GM12875 (cell line): ENCODE measurements around the gene LRP1B.
"Not testable (repeated sequence)": the region's sequence is repeated elsewhere in the genome, so short reads cannot be mapped to it uniquely, and the experiment has no call there.

ENCODE experiments used
- H3K4me3 ChIP-seq: one replicate; pipeline ENCODE4 v1.5.1; 2011; ENCODE audit warnings: low read depth, low read length, control low read depth
- TF ChIP-seq, protein P1 (sequence below): IDR thresholded peaks from 2 replicates; pipeline ENCODE4 v1.5.1; 2011; ENCODE audit warnings: low read depth, mild to moderate bottlenecking, control low read depth, inconsistent platforms, low read length, moderate library complexity, borderline replicate concordance; ENCODE audit not compliant: insufficient read depth

The LRP1B gene

DNA sequence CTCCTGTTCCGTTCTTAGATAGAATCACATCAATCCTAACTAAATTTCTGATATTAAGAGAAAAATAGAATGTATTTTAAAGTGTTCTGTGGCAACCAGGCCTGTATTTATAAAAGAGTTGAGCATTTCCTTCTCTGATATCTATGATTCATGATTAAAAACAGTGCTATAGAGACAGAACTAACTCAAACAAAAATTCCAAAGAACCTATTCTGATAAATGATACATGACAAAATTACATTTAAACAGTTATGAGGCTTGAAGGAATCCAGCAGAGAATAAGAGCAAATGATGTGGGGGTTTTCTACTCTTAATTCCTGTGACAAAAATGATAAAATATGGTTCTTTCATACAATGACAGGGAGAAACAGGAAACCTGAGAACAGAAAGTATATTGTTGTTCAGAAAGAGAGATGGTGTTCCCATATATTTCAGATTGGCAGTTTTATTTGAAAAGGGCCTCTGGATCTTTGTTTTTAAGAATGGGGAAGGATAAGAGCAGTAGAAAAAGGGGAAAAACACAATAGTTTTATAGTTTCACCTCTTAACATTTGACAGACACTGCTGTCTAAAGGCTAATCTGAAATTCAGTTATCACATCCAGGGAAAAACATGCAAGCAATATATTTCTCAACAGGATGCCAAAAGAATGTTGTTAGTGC, 944.3 kb downstream of the LRP1B start:
- TF ChIP-seq, protein P1, sequence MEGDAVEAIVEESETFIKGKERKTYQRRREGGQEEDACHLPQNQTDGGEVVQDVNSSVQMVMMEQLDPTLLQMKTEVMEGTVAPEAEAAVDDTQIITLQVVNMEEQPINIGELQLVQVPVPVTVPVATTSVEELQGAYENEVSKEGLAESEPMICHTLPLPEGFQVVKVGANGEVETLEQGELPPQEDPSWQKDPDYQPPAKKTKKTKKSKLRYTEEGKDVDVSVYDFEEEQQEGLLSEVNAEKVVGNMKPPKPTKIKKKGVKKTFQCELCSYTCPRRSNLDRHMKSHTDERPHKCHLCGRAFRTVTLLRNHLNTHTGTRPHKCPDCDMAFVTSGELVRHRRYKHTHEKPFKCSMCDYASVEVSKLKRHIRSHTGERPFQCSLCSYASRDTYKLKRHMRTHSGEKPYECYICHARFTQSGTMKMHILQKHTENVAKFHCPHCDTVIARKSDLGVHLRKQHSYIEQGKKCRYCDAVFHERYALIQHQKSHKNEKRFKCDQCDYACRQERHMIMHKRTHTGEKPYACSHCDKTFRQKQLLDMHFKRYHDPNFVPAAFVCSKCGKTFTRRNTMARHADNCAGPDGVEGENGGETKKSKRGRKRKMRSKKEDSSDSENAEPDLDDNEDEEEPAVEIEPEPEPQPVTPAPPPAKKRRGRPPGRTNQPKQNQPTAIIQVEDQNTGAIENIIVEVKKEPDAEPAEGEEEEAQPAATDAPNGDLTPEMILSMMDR = no peak

DNA sequence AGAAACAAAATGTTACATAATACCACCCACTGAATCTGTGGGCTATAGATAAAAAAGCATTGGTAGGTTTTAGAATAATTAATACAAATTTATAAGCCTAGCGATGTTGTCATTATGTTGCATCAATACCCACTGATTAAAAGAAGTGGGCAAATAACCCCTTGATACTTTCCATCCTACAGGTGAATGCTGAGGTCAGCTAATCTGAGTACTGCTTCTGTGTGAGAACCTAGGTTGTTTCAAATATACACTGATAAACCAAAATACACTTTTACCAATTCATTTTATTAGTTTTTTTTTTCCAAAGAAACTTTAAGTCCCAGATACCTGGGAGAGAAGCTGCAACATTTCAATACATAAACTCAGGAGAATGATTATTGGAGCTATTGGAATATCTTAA, 948.6 kb downstream of the LRP1B start:
- H3K4me3 ChIP-seq = no peak overlapping the region
- TF ChIP-seq, protein P1 = no peak

More for the DNA sequence above, 944.3 kb downstream of the LRP1B start:
- H3K4me3 ChIP-seq = no peak overlapping the region

DNA sequence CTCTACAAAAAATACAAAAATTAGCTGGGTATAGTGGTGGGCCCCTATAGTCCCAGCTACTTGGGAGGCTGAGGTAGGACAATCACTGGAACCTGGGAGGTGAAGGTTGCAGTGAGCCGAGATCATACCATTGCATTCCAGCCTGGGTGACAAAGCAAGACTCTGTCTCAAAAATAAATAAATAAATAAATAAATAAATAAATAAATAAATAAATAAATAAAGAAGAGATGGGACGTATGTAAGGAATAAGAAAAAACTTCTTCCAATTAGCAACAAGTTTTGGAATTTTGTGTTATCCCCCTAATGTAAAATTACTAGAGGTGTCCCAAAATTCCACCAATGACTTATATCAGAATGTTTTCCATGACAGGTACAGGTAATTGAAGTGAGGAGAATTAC, 961.7 kb downstream of the LRP1B start:
- H3K4me3 ChIP-seq = not testable (repeated sequence)

DNA sequence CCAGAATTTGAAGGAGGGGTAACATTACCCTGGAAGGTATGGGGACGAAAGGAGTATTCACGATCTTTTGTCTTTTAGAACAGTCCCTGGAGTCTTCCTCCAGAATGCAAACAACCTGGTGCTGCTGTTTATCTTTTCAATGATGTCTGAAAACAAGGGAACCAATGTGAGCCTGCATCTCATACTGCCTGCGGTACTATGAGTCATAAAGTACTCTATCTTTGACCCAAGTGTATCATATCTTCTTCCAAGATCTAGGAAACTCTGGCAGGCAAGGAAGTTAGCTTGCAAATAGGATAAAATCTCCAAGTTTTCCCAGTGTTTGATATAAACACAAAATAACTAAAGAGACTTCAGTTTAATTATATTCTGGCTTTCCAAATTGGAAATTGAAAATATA, 968.5 kb downstream of the LRP1B start:
- H3K4me3 ChIP-seq = no peak overlapping the region
- TF ChIP-seq, protein P1 = no peak

DNA sequence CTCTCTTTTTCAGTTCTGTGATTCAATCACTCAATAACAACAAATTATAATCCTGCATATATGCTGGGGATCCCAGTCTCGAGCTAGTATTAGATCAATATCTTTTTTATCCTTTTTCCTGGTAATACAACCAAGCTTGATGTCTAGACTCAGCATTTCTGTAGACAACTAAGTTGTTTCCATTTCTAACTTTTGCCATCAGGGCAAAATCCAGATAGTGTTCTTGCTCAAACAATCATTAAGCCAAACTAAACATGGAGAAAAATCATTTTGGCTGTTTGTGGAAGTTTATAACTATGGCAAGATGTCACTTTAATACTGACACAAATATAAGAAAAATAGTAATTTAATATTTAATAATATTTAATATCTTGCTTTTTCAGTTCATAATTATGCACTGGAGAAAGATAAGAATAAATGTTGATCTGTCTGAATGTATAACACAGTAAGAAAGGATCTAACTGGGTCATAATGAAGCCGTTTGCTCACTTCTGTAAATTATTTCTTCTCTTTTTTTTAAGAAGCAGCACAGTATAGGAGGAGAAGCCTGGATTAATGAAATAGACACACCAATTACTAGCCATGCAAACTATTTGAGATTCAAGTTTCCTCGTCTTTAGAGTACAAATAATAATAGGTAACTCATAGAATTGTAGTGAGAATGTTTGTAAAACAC, 979.1 kb downstream of the LRP1B start:
- TF ChIP-seq, protein P1 = no peak
- H3K4me3 ChIP-seq = no peak overlapping the region

DNA sequence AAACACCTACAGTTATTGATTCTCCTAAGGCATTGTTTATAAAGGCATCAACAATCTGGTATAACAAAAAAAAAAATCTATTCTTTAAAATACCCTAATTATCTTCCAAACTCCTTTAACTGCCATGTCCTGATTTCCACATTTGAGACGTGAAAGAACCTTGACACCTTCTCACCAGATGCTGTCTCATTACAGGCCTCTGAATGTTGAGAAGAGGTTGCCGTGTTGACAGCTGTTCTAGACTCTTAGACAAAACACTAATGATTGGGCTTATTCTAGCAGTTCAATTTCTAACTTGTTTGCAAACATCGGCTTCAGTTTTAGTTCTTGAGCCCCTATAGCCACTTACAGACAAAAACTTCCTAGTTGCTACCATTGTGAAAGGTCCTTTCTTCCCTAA, 988.8 kb downstream of the LRP1B start:
- no peak overlapping the region for H3K4me3 ChIP-seq
- TF ChIP-seq, protein P1 = no peak

DNA sequence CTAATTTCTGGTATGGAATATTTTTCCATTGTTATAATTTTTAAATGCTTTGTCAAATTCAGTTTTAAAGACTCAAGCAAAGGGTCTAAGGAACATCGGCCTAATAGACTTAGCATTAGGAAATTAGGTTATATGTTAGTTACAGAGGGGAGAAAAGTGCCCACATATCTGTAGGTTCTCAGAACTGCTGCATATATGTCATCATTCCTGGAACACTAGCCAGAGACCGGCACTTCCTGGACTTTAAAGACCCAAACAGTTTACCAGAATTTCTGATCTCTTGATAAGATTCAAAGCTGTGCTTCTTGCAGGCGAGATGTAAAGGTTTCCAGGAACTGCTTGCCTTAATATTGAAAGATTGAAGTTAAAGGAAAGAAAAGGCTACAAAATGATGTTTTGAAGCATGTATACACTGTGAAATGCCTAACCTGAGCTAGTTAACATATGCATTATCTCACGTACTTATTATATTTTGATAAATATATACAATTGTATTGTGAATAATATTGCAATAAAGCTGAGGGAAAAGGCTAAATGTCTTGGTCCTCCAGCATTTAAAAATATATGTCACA, 993.6 kb downstream of the LRP1B start:
- TF ChIP-seq, protein P1 = no peak
- H3K4me3 ChIP-seq = no peak overlapping the region
